ENCODE data around the gene PARL. TPM values are rescaled to one million over a fixed set of nuclear protein-coding genes. Genes with fewer than 3 reads are reported as not detected.

Gene PARL
- total and polyA plus RNA-seq, 9 of the 15 experiments (the other 6 are each of a cell fraction or from before 2014, with no cell fraction given), result 39.5 to 82.4 (median 57.4) TPM

DNA sequence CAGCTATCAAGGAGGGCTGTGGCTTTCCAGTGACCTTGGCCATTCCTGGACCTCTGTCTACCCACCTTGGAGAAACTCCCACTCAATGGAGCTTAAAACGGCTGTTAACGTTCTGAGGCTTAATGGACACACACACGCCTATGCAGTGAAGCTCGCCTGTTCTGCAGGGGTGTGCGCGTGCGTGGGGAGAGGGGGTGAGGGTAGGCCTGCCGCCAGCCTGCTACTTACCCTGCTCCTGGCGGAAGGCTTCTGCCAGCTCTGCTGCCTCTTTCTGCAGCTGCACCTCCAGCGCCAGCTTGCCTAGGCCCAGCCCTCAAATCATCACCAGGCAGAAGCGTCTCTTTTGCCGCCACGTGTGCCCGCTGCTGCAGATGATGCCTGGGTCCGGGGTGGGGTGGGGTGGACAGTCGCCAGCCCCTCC, 23.2 kb upstream of the PARL start:
- no peak overlapping the region for H3K4me2 ChIP-seq (ENCODE audit: insufficient read depth, low read length)
- H3K27me3 ChIP-seq (ENCODE audit: control insufficient read depth in 2 of 2, insufficient read depth in 2 of 2, low read length in 2 of 2), result peaks cover 0 to 17% of the 10 kb centered on the region in 2 experiments; a peak in 3 of 5 replicates
- H2AFZ ChIP-seq (ENCODE audit: low read depth, low read length), result no peak overlapping the region
- H3K9me1 ChIP-seq (ENCODE audit: control insufficient read depth, insufficient read depth, low read length), result no peaks in the 10 kb centered on the region
- no peaks in the 10 kb centered on the region for H3K79me2 ChIP-seq (ENCODE audit: control insufficient read depth, insufficient read depth, low read length)
- intact Hi-C loops (cut with micrococcal nuclease) (no loop called here), in situ Hi-C loops (cut with MboI) (no loop called here)
- no peak overlapping the region for H3K4me3 ChIP-seq
- POLR2A ChIA-PET, result interaction anchor here (0.6 to 0.8 kb wide), 2 partner anchors 9 to 65 kb away, joined by 3 read pairs; no protein-coding TSS in a partner anchor
- CTCF ChIA-PET (ENCODE audit: low intra/inter-chr PET ratio), result interaction anchor here (1.4 kb wide), 1 partner anchor 109 kb away, joined by 3 read pairs; no protein-coding TSS in a partner anchor
- peaks cover 0 to 17% of the 10 kb centered on the region in 2 experiments; a peak in 1 of 5 replicates for H3K4me1 ChIP-seq (replicated peaks in 1 of 2; ENCODE audit: control insufficient read depth in 2 of 2, insufficient read depth in 2 of 2, low read length in 2 of 2)
- WGBS (ENCODE audit: insufficient coverage, low coverage, missing lambda C conversion rate), result 41% methylated on average over 16 of the region's 16 CpGs
- TF ChIP-seq NRF1 (conservative IDR thresholded peaks at IDR 0.05 in 1 of 2, IDR thresholded peaks at IDR 0.05 in 1 of 2) (0 out of 4 replicates have a peak, but pooled peaks of 1 of the 2 experiments have one; percentile 27), ZEB2 (IDR thresholded peaks at IDR 0.05) (no peak)
- ATAC-seq (no peak), FAIRE-seq (no peak), DNase-seq (ENCODE audit: extremely low read depth in 1 of 4, low spot score in 3 of 4) (no peak)
- no TSS peak for BruUV-seq (replicated peaks)
- peak overlapping the region in 1 of 2 experiments; percentile 65; a peak in 1 of 4 replicates for H3K9ac ChIP-seq (ENCODE audit: insufficient read depth in 1 of 2, low read depth in 2 of 2, low read length in 2 of 2)
- no peak overlapping the region for H3K27ac ChIP-seq (ENCODE audit: extremely low read depth, low read depth, low read length)
- H3K36me3 ChIP-seq (ENCODE audit: control insufficient read depth, insufficient read depth, low read length), result no peaks in the 10 kb centered on the region
- no peaks in the 10 kb centered on the region for H4K20me1 ChIP-seq (replicated peaks; ENCODE audit: control insufficient read depth, insufficient read depth, low read length)
- no peaks in the 10 kb centered on the region for H3K9me3 ChIP-seq (replicated peaks; ENCODE audit: control insufficient read depth, insufficient read depth, low read depth, low read length)

DNA sequence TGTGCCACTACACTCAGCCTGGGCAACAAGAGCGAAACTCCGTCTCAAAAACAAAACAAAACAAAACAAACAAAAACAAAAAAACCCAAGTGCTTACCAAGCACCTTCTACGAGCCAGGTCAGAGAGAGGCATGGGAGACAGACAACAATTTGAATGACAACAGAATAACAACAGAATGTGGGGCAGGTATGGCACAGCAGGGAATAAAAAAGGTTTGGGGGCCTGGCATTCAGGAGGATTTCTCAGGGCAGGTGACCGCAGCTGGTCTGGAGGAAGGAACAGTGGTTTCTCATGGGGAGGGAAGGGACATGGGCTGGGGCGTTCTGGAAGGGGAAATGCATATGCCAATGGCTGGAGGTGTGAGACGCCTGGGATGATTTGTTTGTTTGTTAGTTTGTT, 22.5 kb upstream of the PARL start:
- 24% methylated on average over 6 of the region's 6 CpGs for WGBS (ENCODE audit: insufficient coverage, low coverage, missing lambda C conversion rate)
- in situ Hi-C loops (cut with MboI), result no loop called here
- Histone ChIP-seq H3K4me3 (no peak overlapping the region), H3K79me2 (ENCODE audit: control insufficient read depth, insufficient read depth, low read length) (no peaks in the 10 kb centered on the region), H2AFZ (ENCODE audit: low read depth, low read length) (no peak overlapping the region), H3K36me3 (ENCODE audit: control insufficient read depth, insufficient read depth, low read length) (no peaks in the 10 kb centered on the region), H3K9me3 (replicated peaks; ENCODE audit: control insufficient read depth, insufficient read depth, low read depth, low read length) (no peaks in the 10 kb centered on the region), H4K20me1 (replicated peaks; ENCODE audit: control insufficient read depth, insufficient read depth, low read length) (no peaks in the 10 kb centered on the region), H3K9ac (ENCODE audit: insufficient read depth in 1 of 2, low read depth in 2 of 2, low read length in 2 of 2) (no peak overlapping the region), H3K4me1 (replicated peaks in 1 of 2; ENCODE audit: control insufficient read depth in 2 of 2, insufficient read depth in 2 of 2, low read length in 2 of 2) (peaks cover 0 to 17% of the 10 kb centered on the region in 2 experiments; a peak in 1 of 5 replicates), H3K9me1 (ENCODE audit: control insufficient read depth, insufficient read depth, low read length) (no peaks in the 10 kb centered on the region), H3K27ac (ENCODE audit: extremely low read depth, low read depth, low read length) (no peak overlapping the region), H3K27me3 (ENCODE audit: control insufficient read depth in 2 of 2, insufficient read depth in 2 of 2, low read length in 2 of 2) (peaks cover 0 to 17% of the 10 kb centered on the region in 2 experiments; a peak in 3 of 5 replicates), H3K4me2 (ENCODE audit: insufficient read depth, low read length) (no peak overlapping the region)
- FAIRE-seq (no peak), ATAC-seq (no peak), DNase-seq (ENCODE audit: extremely low read depth in 1 of 4, low spot score in 3 of 4) (no peak)
- intact Hi-C loops (cut with micrococcal nuclease), result no loop called here
- BruUV-seq (replicated peaks), result no TSS peak
- CTCF ChIA-PET (ENCODE audit: low intra/inter-chr PET ratio), result interaction anchor here (1.4 kb wide), 1 partner anchor 109 kb away, joined by 3 read pairs; no protein-coding TSS in a partner anchor
- POLR2A ChIA-PET, result interaction anchor here (0.6 to 0.8 kb wide), 2 partner anchors 9 to 231 kb away, joined by 3 read pairs; no protein-coding TSS in a partner anchor
- TF ChIP-seq RBM22 (IDR thresholded peaks at IDR 0.05; ENCODE audit: low read depth, low read length, poor library complexity, severe bottlenecking) (no peak), E2F3 (CRISPR knock-in tag; IDR thresholded peaks at IDR 0.05) (no peak), FOXA1 (IDR thresholded peaks at IDR 0.05; ENCODE audit: borderline replicate concordance) (no peak), KDM5B (IDR thresholded peaks at IDR 0.05; ENCODE audit: insufficient replicate concordance, low read depth, low read length) (no peak), NUFIP1 (IDR thresholded peaks at IDR 0.05; ENCODE audit: partially characterized antibody) (no peak), ETS2 (tag; IDR thresholded peaks at IDR 0.05; ENCODE audit: borderline replicate concordance, poor library complexity, severe bottlenecking) (no peak), PPARD (CRISPR knock-in tag; IDR thresholded peaks at IDR 0.05) (no peak), PRMT5 (CRISPR knock-in tag; IDR thresholded peaks at IDR 0.05) (no peak), ZNF766 (CRISPR knock-in tag; conservative IDR thresholded peaks at IDR 0.05) (no peak), ZNF274 (IDR thresholded peaks at IDR 0.05; ENCODE audit: borderline replicate concordance, low read depth, low read length) (no peak), SETDB1 (IDR thresholded peaks at IDR 0.05; ENCODE audit: low read length) (no peak), DNMT1 (IDR thresholded peaks at IDR 0.05) (no peak), ASH1L (IDR thresholded peaks at IDR 0.05; ENCODE audit: borderline replicate concordance, low read depth, partially characterized antibody) (no peak)
- TF ChIP-seq, protein P1, sequence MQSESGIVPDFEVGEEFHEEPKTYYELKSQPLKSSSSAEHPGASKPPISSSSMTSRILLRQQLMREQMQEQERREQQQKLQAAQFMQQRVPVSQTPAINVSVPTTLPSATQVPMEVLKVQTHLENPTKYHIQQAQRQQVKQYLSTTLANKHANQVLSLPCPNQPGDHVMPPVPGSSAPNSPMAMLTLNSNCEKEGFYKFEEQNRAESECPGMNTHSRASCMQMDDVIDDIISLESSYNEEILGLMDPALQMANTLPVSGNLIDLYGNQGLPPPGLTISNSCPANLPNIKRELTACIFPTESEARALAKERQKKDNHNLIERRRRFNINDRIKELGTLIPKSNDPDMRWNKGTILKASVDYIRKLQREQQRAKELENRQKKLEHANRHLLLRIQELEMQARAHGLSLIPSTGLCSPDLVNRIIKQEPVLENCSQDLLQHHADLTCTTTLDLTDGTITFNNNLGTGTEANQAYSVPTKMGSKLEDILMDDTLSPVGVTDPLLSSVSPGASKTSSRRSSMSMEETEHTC (IDR thresholded peaks at IDR 0.05), result no peak
